Liver (tissue), 9 donors: ENCODE measurements around the gene SDR9C7. TPM values are rescaled to one million over a fixed set of nuclear protein-coding genes. Genes with fewer than 3 reads are reported as not detected.

Experiments used
- DNase-seq: peaks from one replicate; pipeline ENCODE4 v3.0.0-alpha.2; 2017; ENCODE audit warnings: low spot score
- H3K27ac ChIP-seq, 2 donors: one replicate each; pipeline ENCODE4 v1.7.0; 2013; ENCODE audit warnings: inconsistent platforms in 2 of 2, low read length in 2 of 2, control low read depth in 1 of 2, low read depth in 1 of 2, mild to moderate bottlenecking in 1 of 2
- H3K27me3 ChIP-seq, 4 donors: one replicate each; pipeline versions ENCODE4 v1.6.1 to v1.7.0; 2013; ENCODE audit warnings: low read length in 3 of 4, inconsistent platforms in 1 of 4, mild to moderate bottlenecking in 1 of 4, moderate library complexity in 1 of 4; ENCODE audit not compliant: control insufficient read depth in 4 of 4, insufficient read depth in 4 of 4
- H3K36me3 ChIP-seq, 4 donors: one replicate each; pipeline versions ENCODE4 v1.6.1 to v1.7.0; 2013; ENCODE audit warnings: low read length in 3 of 4, mild to moderate bottlenecking in 3 of 4, low read depth in 1 of 4, moderate library complexity in 1 of 4; ENCODE audit not compliant: control insufficient read depth in 4 of 4, insufficient read depth in 3 of 4
- H3K4me1 ChIP-seq, 4 donors: one replicate each; pipeline versions ENCODE4 v1.6.1 to v1.7.0; 2013; ENCODE audit warnings: low read length in 3 of 4, mild to moderate bottlenecking in 3 of 4, moderate library complexity in 1 of 4; ENCODE audit not compliant: control insufficient read depth in 4 of 4, insufficient read depth in 4 of 4
- H3K4me3 ChIP-seq, 3 donors: one replicate each; pipeline versions ENCODE4 v1.6.1 to v1.7.0; 2013; ENCODE audit warnings: low read length in 3 of 3, control low read depth in 1 of 3, low read depth in 1 of 3, mild to moderate bottlenecking in 1 of 3
- H3K9ac ChIP-seq, 2 donors: one replicate each; pipeline ENCODE4 v1.7.0; 2013; ENCODE audit warnings: low read length in 2 of 2, mild to moderate bottlenecking in 2 of 2, moderate library complexity in 2 of 2, control low read depth in 1 of 2, low read depth in 1 of 2
- H3K9me3 ChIP-seq, 4 donors: one replicate each; pipeline versions ENCODE4 v1.6.1 to v1.7.0; 2013; ENCODE audit warnings: low read length in 3 of 4; ENCODE audit not compliant: control insufficient read depth in 4 of 4
- CTCF ChIP-seq: fragments of 150-350 bp; IDR thresholded peaks from 2 replicates; pipeline ENCODE4 v1.5.1; 2017; ENCODE audit warnings: improper control_type of control experiment, low read depth, low read length; ENCODE audit not compliant: missing input control
- EGR1 ChIP-seq, 2 donors: IDR thresholded peaks; 2 replicates each; pipeline ENCODE4 v1.6.1; 2016 to 2018; ENCODE audit warnings: antibody characterized with exemption in 2 of 2, low read depth in 2 of 2
- FOXA2 ChIP-seq: IDR thresholded peaks from 2 replicates; pipeline ENCODE4 v1.6.1; 2016; ENCODE audit warnings: antibody characterized with exemption
- HNF4A ChIP-seq, 2 donors: conservative IDR thresholded peaks; 2 replicates each; pipeline ENCODE4 v1.6.1; 2016; ENCODE audit warnings: antibody characterized with exemption in 2 of 2, mild to moderate bottlenecking in 2 of 2
- HNF4G ChIP-seq: IDR thresholded peaks from 2 replicates; pipeline ENCODE4 v1.6.1; 2016; ENCODE audit warnings: antibody characterized with exemption
- JUND ChIP-seq, 2 donors: IDR thresholded peaks; 2 replicates each; pipeline ENCODE4 v1.6.1; 2016; ENCODE audit warnings: antibody characterized with exemption in 2 of 2
- MAX ChIP-seq: IDR thresholded peaks from 2 replicates; pipeline ENCODE4 v1.6.1; 2016; ENCODE audit warnings: antibody characterized with exemption
- RAD21 ChIP-seq, 2 donors: IDR thresholded peaks; 2 replicates each; pipeline ENCODE4 v1.6.1; 2016; ENCODE audit warnings: antibody characterized with exemption in 2 of 2, mild to moderate bottlenecking in 2 of 2
- REST ChIP-seq: IDR thresholded peaks from 2 replicates; pipeline ENCODE4 v1.6.1; 2016; ENCODE audit warnings: antibody characterized with exemption, mild to moderate bottlenecking
- RXRA ChIP-seq, 2 donors: IDR thresholded peaks; 2 replicates each; pipeline ENCODE4 v1.6.1; 2017 to 2018; ENCODE audit warnings: antibody characterized with exemption in 2 of 2, mild to moderate bottlenecking in 1 of 2
- TAF1 ChIP-seq: conservative IDR thresholded peaks from 2 replicates; pipeline ENCODE4 v1.6.1; 2016; ENCODE audit warnings: antibody characterized with exemption, mild to moderate bottlenecking
- YY1 ChIP-seq: IDR thresholded peaks from 2 replicates; pipeline ENCODE4 v1.6.1; 2016; ENCODE audit warnings: antibody characterized with exemption, mild to moderate bottlenecking
- WGBS: extraction: QIAGEN DNeasy Blood & Tissue Kit; methylation state at CpG from one replicate; pipeline ENCODE4 v1.1.7; 2013; 5-methylcytosine and 5-hydroxymethylcytosine counted together
- polyA plus RNA-seq, 2 donors: library from polyadenylated mRNA; stranded (reverse) in 1 of 2; unstranded in 1 of 2; fragments of 200-250 nt in 1 of 2; fragments of >200 nt in 1 of 2; fragmentation: Nextera tagmentation in 1 of 2; extraction: Ambion mirVana in 1 of 2; gene quantifications; one replicate each; pipeline versions ENCODE4 v1.2.1 to v1.2.3, GENCODE V29; 2013 to 2015
- total RNA-seq, 2 donors: library from RNA; depleted of rRNA; stranded (reverse); fragments of >200 nt; gene quantifications; one replicate each; pipeline ENCODE4 v1.2.3, GENCODE V29; 2014
- TF ChIP-seq, protein P1 (sequence below): IDR thresholded peaks from 2 replicates; pipeline ENCODE4 v1.6.1; 2016; ENCODE audit warnings: antibody characterized with exemption
- donor health status: healthy.
- donor health status: healthy.
- donor health status: healthy.
- donor health status: healthy.
- donor health status: healthy.

Gene SDR9C7
- total and polyA plus RNA-seq, 4 donors: not detected

- TF ChIP-seq, protein P1, sequence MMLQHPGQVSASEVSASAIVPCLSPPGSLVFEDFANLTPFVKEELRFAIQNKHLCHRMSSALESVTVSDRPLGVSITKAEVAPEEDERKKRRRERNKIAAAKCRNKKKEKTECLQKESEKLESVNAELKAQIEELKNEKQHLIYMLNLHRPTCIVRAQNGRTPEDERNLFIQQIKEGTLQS: no peak
- TF ChIP-seq EGR1 (IDR thresholded peaks at IDR 0.05; ENCODE audit: low read depth in 2 of 2): no peak
Measured at GRCh38 chr12:56928262-56928661, 5.9 kb downstream of the SDR9C7 start (continued).

DNA sequence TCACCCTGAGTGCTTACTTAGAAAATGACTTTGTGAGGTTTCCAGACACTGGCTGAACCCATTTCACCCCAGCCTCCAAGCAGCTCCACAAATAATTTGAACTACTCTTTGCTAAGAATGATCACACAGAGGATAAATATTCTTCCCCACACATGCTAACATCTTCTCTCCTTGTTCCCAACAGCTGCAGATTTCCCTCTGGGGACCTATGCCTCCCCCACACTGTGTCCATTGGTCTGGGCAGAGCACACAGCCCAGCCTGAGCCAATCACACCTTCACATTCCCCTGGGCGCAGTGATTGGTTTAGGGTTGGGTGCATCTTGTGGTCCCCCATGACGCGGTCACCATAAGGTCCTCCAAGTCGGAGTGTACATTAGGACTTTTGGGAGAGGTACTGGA is 6.9 kb downstream of the SDR9C7 start:
- H3K9ac ChIP-seq: no peak overlapping the region
- H3K27me3 ChIP-seq: no peaks in the 10 kb centered on the region
- no peak overlapping the region for H3K4me3 ChIP-seq
- H3K36me3 ChIP-seq: no peaks in the 10 kb centered on the region
- 96% methylated on average over 4 of the region's 4 CpGs for WGBS
- H3K9me3 ChIP-seq: no peaks in the 10 kb centered on the region
- TF ChIP-seq REST (no peak), TAF1 (no peak)
- no peak for DNase-seq
- no peak overlapping the region for H3K27ac ChIP-seq
- no peaks in the 10 kb centered on the region for H3K4me1 ChIP-seq

DNA sequence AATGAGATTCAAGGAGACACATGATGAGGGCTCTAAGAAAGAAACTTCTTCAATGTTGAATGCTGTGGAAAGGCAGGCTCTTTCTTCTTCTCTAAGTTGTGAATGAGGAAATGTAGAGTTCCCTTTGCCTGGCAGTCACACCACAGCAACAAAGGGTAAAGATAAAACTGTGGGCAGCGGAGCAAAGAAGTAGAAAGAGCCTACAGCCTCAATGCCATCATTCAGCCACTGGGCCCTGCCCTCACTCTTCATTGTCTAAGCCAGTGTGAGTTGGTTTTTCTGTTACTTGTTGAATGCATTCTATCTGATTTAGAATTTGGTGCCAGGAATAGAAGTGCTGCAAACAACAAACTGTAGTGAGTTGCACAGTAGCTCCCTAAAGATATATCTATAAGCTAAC is 12.2 kb downstream of the SDR9C7 start:
- no peak for DNase-seq
- H3K9me3 ChIP-seq: no peaks in the 10 kb centered on the region
- H3K4me1 ChIP-seq: peaks cover 0 to 3% (median under 1%) of the 10 kb centered on the region in 4 donors
- whole genome bisulfite sequencing: 88% methylated on average over 1 of the region's 1 CpG
- no peaks in the 10 kb centered on the region for H3K27me3 ChIP-seq
- H3K27ac ChIP-seq: no peak overlapping the region
- no peak overlapping the region for H3K4me3 ChIP-seq
- no peak for TF ChIP-seq EGR1 (IDR thresholded peaks at IDR 0.05; ENCODE audit: low read depth in 2 of 2)
- no peak for TF ChIP-seq YY1
- TF ChIP-seq, protein P1: no peak
- no peak for TF ChIP-seq RXRA (IDR thresholded peaks at IDR 0.05)
- no peak for TF ChIP-seq JUND (IDR thresholded peaks at IDR 0.05)
- TF ChIP-seq FOXA2: no peak
- H3K36me3 ChIP-seq: no peaks in the 10 kb centered on the region
- no peak overlapping the region for H3K9ac ChIP-seq

DNA sequence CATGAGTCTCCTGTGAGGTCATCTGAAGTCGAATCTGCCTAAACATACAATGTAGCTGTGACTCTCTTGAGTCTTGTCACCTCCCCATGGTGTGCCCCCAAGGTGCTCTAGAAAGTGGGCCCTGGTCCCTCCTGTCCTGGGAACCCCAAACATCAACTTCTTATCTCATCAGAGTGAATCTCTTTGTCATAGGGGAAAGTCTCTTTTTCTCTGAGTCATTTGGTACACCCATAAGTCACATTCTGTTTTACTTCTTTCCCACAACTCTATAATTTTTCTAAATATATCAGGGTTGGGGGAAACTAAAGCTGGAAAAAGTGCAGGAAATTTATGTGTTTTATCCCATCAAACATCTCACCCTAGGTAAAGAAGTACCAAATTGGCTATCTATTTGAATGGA is 12.9 kb downstream of the SDR9C7 start:
- no peak overlapping the region for H3K9ac ChIP-seq
- no peak overlapping the region for H3K4me3 ChIP-seq
- no peak for DNase-seq
- H3K9me3 ChIP-seq: no peaks in the 10 kb centered on the region
- 82% methylated on average over 1 of the region's 1 CpG for WGBS
- no peaks in the 10 kb centered on the region for H3K27me3 ChIP-seq
- H3K4me1 ChIP-seq: peaks cover 0 to 10% (median 2%) of the 10 kb centered on the region in 4 donors
- no peaks in the 10 kb centered on the region for H3K36me3 ChIP-seq
- no peak overlapping the region for H3K27ac ChIP-seq
- TF ChIP-seq TAF1 (no peak), REST (no peak), HNF4A (conservative IDR thresholded peaks at IDR 0.05) (no peak), RAD21 (IDR thresholded peaks at IDR 0.05) (no peak), FOXA2 (no peak), RXRA (IDR thresholded peaks at IDR 0.05) (no peak), YY1 (no peak), EGR1 (IDR thresholded peaks at IDR 0.05; ENCODE audit: low read depth in 2 of 2) (no peak), CTCF (no peak), HNF4G (no peak), MAX (no peak), JUND (IDR thresholded peaks at IDR 0.05) (no peak)
- TF ChIP-seq, protein P1: no peak
